ENCODE data around the gene HIVEP3. TPM values are rescaled to one million over a fixed set of nuclear protein-coding genes. Genes with fewer than 3 reads are reported as not detected.

The HIVEP3 gene
- total RNA-seq, 2 donors from 2014 or later = 0.13 to 0.99 TPM

- H3K9me3 Mint-ChIP-seq = no peaks in the 10 kb centered on the region
These were observed 62.4 kb downstream of the HIVEP3 start for GRCh38 chr1:41856151-41856943.

GRCh38 chr1:41855713-41856112 lies 63.0 kb downstream of the HIVEP3 start:
- Histone ChIP-seq H3K4me1 (ENCODE audit: control insufficient read depth, insufficient read depth, low read length) (peaks cover 4% of the 10 kb centered on the region), H3K4me3 (ENCODE audit: low read length) (no peak overlapping the region), H3K27me3 (ENCODE audit: control insufficient read depth, insufficient read depth, low read length, poor library complexity, severe bottlenecking) (no peaks in the 10 kb centered on the region), H3K27ac (ENCODE audit: low read depth, low read length) (no peak overlapping the region), H3K36me3 (ENCODE audit: control insufficient read depth, insufficient read depth, low read length) (no peaks in the 10 kb centered on the region), H3K9ac (ENCODE audit: extremely low read depth, low read length, poor library complexity, severe bottlenecking) (no peak overlapping the region), H3K9me3 (ENCODE audit: control insufficient read depth, low read length) (no peaks in the 10 kb centered on the region)
- Mint-ChIP-seq H3K27me3 (ENCODE audit: insufficient read depth) (peaks cover 15% of the 10 kb centered on the region), H3K36me3 (ENCODE audit: low read depth) (no peaks in the 10 kb centered on the region), H3K4me1 (peaks cover 18% of the 10 kb centered on the region), H3K4me3 (no peak overlapping the region), H3K27ac (no peak overlapping the region), H3K9me3 (no peaks in the 10 kb centered on the region)
- DNase-seq = no peak
- 80 to 87% methylated on average over 1 to 2 of the region's 2 CpGs for WGBS, 2 experiments (ENCODE audit: insufficient coverage in 1 of 2, insufficient read length in 1 of 2)
- TF ChIP-seq CTCF (conservative IDR thresholded peaks at IDR 0.05) = no peak

More at GRCh38 chr1:41856151-41856943, 62.4 kb downstream of the HIVEP3 start:
- no peaks in the 10 kb centered on the region for H3K9me3 ChIP-seq (ENCODE audit: control insufficient read depth, low read length)
- no peak for TF ChIP-seq CTCF (conservative IDR thresholded peaks at IDR 0.05)
- peaks cover 22% of the 10 kb centered on the region for H3K4me1 Mint-ChIP-seq
- no peak overlapping the region for H3K27ac Mint-ChIP-seq
- no peaks in the 10 kb centered on the region for H3K36me3 ChIP-seq (ENCODE audit: control insufficient read depth, insufficient read depth, low read length)
- H3K27ac ChIP-seq (ENCODE audit: low read depth, low read length) = no peak overlapping the region
- H3K4me1 ChIP-seq (ENCODE audit: control insufficient read depth, insufficient read depth, low read length) = peaks cover 7% of the 10 kb centered on the region
- H3K9ac ChIP-seq (ENCODE audit: extremely low read depth, low read length, poor library complexity, severe bottlenecking) = no peak overlapping the region
- DNase-seq = no peak
- WGBS, 2 experiments (ENCODE audit: insufficient coverage in 1 of 2, insufficient read length in 1 of 2) = 91 to 100% methylated on average over 6 to 13 of the region's 13 CpGs
- H3K4me3 ChIP-seq (ENCODE audit: low read length) = no peak overlapping the region
- H3K4me3 Mint-ChIP-seq = no peak overlapping the region
- H3K27me3 Mint-ChIP-seq (ENCODE audit: insufficient read depth) = peaks cover 13% of the 10 kb centered on the region
- H3K27me3 ChIP-seq (ENCODE audit: control insufficient read depth, insufficient read depth, low read length, poor library complexity, severe bottlenecking) = peaks cover 4% of the 10 kb centered on the region
- H3K36me3 Mint-ChIP-seq (ENCODE audit: low read depth) = no peaks in the 10 kb centered on the region

GRCh38 chr1:41853907-41854306 lies 64.8 kb downstream of the HIVEP3 start:
- Mint-ChIP-seq H3K4me1 (peaks cover 10% of the 10 kb centered on the region), H3K9me3 (no peaks in the 10 kb centered on the region), H3K36me3 (ENCODE audit: low read depth) (no peaks in the 10 kb centered on the region), H3K27ac (no peak overlapping the region), H3K4me3 (no peak overlapping the region), H3K27me3 (ENCODE audit: insufficient read depth) (peaks cover 18% of the 10 kb centered on the region)
- no peaks in the 10 kb centered on the region for H3K36me3 ChIP-seq (ENCODE audit: control insufficient read depth, insufficient read depth, low read length)
- H3K9me3 ChIP-seq (ENCODE audit: control insufficient read depth, low read length) = no peaks in the 10 kb centered on the region
- H3K4me1 ChIP-seq (ENCODE audit: control insufficient read depth, insufficient read depth, low read length) = no peaks in the 10 kb centered on the region
- no peak for TF ChIP-seq CTCF (conservative IDR thresholded peaks at IDR 0.05)
- no peak for DNase-seq
- no peak overlapping the region for H3K27ac ChIP-seq (ENCODE audit: low read depth, low read length)
- no peaks in the 10 kb centered on the region for H3K27me3 ChIP-seq (ENCODE audit: control insufficient read depth, insufficient read depth, low read length, poor library complexity, severe bottlenecking)
- 88 to 95% methylated on average over 3 to 6 of the region's 6 CpGs for WGBS, 2 experiments (ENCODE audit: insufficient coverage in 1 of 2, insufficient read length in 1 of 2)
- H3K9ac ChIP-seq (ENCODE audit: extremely low read depth, low read length, poor library complexity, severe bottlenecking) = no peak overlapping the region
- H3K4me3 ChIP-seq (ENCODE audit: low read length) = no peak overlapping the region
